ENCODE measurements around the gene SPDYE3. TPM values are rescaled to one million over a fixed set of nuclear protein-coding genes. Genes with fewer than 3 reads are reported as not detected.

SPDYE3 gene
- total RNA-seq, 2 experiments from 2014 or later = not detected

Other genes starting within 250 kb of the SPDYE3 start
- 10 to 100 TPM; 18.8 to 19.0 TPM for gene ZNF3, start 226.0 kb upstream of the SPDYE3 start, total RNA-seq
- gene COPS6, start 218.7 kb upstream of the SPDYE3 start, total RNA-seq = 10 to 100 TPM; 88.6 to 89.0 TPM
- gene MCM7, start 206.3 kb upstream of the SPDYE3 start, total RNA-seq = 100 to 1,000 TPM; 411 to 429 TPM
- gene AP4M1, start 206.1 kb upstream of the SPDYE3 start, total RNA-seq = 10 to 100 TPM in 1 of 2 experiments, 1 to 10 TPM in 1; 8.8 to 10.4 TPM
- 10 to 100 TPM; 54.3 to 59.5 TPM for gene TAF6, start 188.3 kb upstream of the SPDYE3 start, total RNA-seq
- gene CNPY4, start 188.1 kb upstream of the SPDYE3 start, total RNA-seq = 10 to 100 TPM; 11.0 to 14.0 TPM
- 1 to 10 TPM; 1.6 to 2.2 TPM for gene MBLAC1, start 180.7 kb upstream of the SPDYE3 start, total RNA-seq
- gene LAMTOR4, start 158.8 kb upstream of the SPDYE3 start, total RNA-seq = 100 to 1,000 TPM in 1 of 2 experiments, 10 to 100 TPM in 1; 69.6 to 120 TPM
- 10 to 100 TPM; 15.0 to 17.6 TPM for gene TRAPPC14, start 149.0 kb upstream of the SPDYE3 start, total RNA-seq
- 1 to 10 TPM; 4.6 to 7.2 TPM for gene GAL3ST4, start 139.1 kb upstream of the SPDYE3 start, total RNA-seq
- gene GPC2, start 130.3 kb upstream of the SPDYE3 start, total RNA-seq = 1 to 10 TPM; 5.3 to 6.1 TPM
- gene STAG3, start 129.8 kb upstream of the SPDYE3 start, total RNA-seq = 10 to 100 TPM; 24.7 to 28.3 TPM
- 10 to 100 TPM; 26.9 to 27.7 TPM for gene PVRIG, start 87.8 kb upstream of the SPDYE3 start, total RNA-seq
- gene PILRB, start 50.4 kb downstream of the SPDYE3 start, total RNA-seq = 10 to 100 TPM; 30.5 to 37.5 TPM
- under 1 TPM; 0.80 to 0.90 TPM for gene PILRA, start 65.8 kb downstream of the SPDYE3 start, total RNA-seq
- gene ZCWPW1, start 121.0 kb downstream of the SPDYE3 start, total RNA-seq = 1 to 10 TPM; 3.0 to 3.4 TPM
- 10 to 100 TPM; 44.4 to 45.9 TPM for gene MEPCE, start 122.1 kb downstream of the SPDYE3 start, total RNA-seq
- 10 to 100 TPM; 48.7 to 60.3 TPM for gene PPP1R35, start 128.8 kb downstream of the SPDYE3 start, total RNA-seq
- gene SPACDR, start 156.6 kb downstream of the SPDYE3 start, total RNA-seq = 1 to 10 TPM; 3.5 to 4.2 TPM
- gene TSC22D4, start 171.5 kb downstream of the SPDYE3 start, total RNA-seq = 10 to 100 TPM; 78.5 to 85.7 TPM
- under 1 TPM; 0.21 to 0.56 TPM for gene NYAP1, start 176.2 kb downstream of the SPDYE3 start, total RNA-seq
- 10 to 100 TPM; 49.3 to 49.4 TPM for gene AGFG2, start 231.5 kb downstream of the SPDYE3 start, total RNA-seq

Data from activated CD4-positive, alpha-beta T cell treated with anti-CD3 and anti-CD28 coated beads for 36 hours (primary cell).